GM13977 (cell line): Measurements from ENCODE around the gene MOCOS.

Experiments used
- DNase-seq: peaks from one replicate; pipeline ENCODE4 v3.0.0; 2012; ENCODE audit warnings: low spot score
- CTCF ChIP-seq: IDR thresholded peaks from 2 replicates; pipeline ENCODE4 v1.5.1; 2012; ENCODE audit warnings: mild to moderate bottlenecking, control low read depth; ENCODE audit not compliant: insufficient read depth; ENCODE audit errors: extremely low read depth, missing control alignments
- in situ Hi-C: fragments of 300-500 bp; cut with MboI; formaldehyde crosslinking; loops from one replicate; pipeline ENCODE4 v1.12.0; 2022; ENCODE audit warnings: low sequenced_read_pairs, low pct_unique_long_range_greater_than_20kb, mixed read lengths, inconsistent platforms; ENCODE audit not compliant: unreplicated experiment

Gene MOCOS

GRCh38 chr18:36311026-36311570, 123.8 kb downstream of the MOCOS start:
- DNase-seq = no peak
- TF ChIP-seq CTCF = no peak
- in situ Hi-C loops = no loop called here

GRCh38 chr18:36312806-36313395, 125.6 kb downstream of the MOCOS start:
- no peak for DNase-seq
- TF ChIP-seq CTCF = no peak
- in situ Hi-C loops = no loop called here

- TF ChIP-seq CTCF = no peak
- in situ Hi-C loops = no loop called here
- no peak for DNase-seq
Observed at GRCh38 chr18:36314098-36314497, 126.8 kb downstream of the MOCOS start.

GRCh38 chr18:36314754-36315153, 127.5 kb downstream of the MOCOS start:
- no peak for TF ChIP-seq CTCF
- no peak for DNase-seq
- in situ Hi-C loops = no loop called here

- no peak for DNase-seq
- in situ Hi-C loops = no loop called here
- TF ChIP-seq CTCF = no peak
Observed at GRCh38 chr18:36315736-36316135, 128.4 kb downstream of the MOCOS start.

GRCh38 chr18:36316246-36316645, 128.9 kb downstream of the MOCOS start:
- no peak for TF ChIP-seq CTCF
- in situ Hi-C loops = no loop called here
- DNase-seq = no peak
